Hematopoietic multipotent progenitor cell treated with erythropoietin and hydrocortisone succinate and interleukin-3 and kit ligand, for 15 days (in vitro differentiated cells): ENCODE data around the gene NEU2.
"Not testable (repeated sequence)": the region's sequence is repeated elsewhere in the genome, so short reads cannot be mapped to it uniquely, and the experiment has no call there.

Experiments
- DNase-seq: peaks from one replicate; pipeline ENCODE4 v3.0.0-alpha.2; 2015; ENCODE audit warnings: low spot score

NEU2 gene

DNA sequence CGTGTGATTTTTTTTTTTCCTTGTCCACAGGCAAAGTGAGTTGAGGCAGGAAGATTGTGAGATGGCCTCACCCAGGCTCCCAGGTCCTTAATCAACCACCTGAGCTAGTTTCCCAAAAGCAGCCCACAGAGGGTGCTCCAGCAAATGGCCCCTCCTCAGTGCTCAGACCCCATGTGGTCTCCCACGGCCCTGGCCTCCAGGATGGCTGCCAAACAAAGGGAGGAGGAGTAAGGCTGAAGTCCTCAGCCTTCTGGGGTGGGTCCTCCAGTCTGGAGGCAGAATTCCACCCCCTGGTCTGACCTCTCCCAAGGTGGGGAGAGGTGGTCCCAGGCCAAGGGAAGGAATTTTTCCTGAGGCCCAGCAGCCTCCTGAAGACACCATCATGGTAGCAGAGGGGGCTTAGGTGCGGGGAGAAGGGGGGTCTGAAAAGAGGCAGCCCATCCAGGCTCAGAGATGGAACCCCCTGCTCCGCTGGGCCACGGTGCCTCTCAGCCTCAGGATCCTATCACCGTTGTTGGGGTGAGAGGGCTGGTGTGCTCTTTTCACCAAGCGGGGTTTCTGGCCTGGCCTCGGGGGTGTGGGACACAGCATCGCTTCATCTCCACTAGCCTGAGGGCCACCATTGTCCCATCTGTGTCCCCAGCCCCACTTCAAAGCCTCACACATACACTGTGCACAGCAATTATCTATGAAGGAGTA lies 21.8 kb upstream of the NEU2 start:
- DNase-seq: no peak

DNA sequence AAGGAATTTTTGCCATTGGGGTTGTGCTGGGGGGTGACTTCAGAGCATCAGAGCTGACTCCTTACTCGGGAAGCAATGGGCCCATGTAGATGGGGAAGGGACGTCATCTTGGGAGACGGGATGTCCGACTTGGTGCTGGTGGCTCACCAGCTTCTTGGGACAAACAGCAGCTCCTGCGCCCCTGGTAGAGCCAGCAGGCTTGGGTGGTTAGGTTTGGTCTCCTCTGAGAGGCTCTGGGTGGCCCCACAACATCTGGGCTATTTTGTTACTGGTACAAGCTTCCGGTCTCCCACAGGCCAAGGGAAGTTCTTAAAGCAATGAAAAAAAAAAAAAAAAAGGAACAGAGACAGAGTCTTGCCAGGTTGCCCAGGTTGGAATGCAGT lies 21.2 kb upstream of the NEU2 start:
- no peak for DNase-seq

DNA sequence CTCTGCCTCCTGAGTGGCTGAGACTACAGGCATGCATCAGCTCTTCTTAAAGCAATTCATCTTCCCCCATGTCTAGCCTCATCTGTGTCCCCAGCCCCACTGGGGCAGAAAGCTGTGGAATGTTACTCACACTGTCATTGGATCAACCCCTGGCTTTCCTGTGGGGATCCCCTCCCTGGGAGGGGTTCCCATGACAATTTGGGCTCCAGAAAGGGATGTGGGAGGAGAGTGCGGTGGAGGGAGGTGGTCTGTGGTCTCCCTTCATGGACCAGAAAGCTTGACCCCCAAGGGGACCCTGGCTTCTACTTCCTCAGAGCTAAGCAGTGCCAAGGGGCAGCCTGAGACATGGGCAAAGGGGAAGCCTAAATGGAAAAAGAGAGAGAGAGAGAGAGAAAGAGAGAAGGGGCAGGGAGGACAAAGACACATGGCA lies 20.8 kb upstream of the NEU2 start:
- no peak for DNase-seq

DNA sequence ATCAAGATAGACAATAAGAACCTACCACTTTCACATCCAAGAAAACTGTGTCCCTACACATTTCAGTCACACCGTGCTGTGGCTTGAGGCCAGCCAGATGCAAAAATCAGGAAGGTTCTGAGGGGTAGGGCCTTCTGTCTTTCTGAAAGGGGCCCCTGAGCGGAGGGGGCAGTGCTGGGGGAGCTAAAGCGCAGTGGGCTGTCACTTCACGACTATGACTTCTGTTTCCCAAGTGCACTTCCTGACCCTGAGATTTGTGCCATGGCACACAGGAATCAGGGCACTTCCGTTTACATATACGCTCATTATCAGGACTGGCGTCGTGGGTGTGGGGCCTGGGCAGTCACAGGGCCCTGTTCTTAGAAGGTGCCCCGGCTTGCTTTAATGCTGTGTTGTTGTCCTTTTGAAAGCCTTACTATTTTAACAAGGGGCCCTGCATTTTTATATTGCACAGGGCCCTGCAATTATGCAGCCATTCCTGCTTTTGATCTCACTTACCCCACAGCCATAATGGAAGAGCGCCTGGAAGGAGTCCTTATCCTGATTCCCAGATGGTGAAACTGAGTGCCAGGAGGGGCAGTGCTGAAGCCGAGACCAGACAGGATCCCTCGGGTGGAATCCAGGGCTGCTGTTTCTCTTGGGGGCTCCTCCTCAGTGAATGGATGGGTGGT lies 20.0 kb upstream of the NEU2 start:
- no peak for DNase-seq

DNA sequence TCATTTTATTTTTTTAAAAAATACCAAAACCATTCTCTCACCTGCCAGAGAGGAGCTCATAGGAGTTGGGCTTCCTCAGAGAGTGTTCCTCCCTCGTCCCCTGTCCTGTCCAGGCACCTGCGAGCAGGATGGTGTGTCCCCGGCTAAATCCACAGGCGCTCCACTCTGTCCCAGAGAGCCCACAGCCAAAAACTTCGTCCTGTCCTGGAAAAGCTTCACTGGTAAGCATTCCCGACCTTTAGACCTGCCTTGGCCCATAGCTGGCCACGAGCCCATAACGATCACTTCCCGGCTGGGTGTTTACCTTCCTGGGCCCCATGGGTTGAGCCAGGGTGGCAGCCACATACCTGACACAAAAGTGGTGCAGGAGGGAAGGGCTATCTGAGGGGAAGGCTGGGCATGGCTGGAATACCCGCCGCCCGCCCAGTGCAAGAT lies 19.4 kb upstream of the NEU2 start, which contains the start of gene NGEF:
Gene NGEF (minus strand): TSS at position 230 of the 435 bp plus-strand sequence. CDS start 38,366 bp downstream, outside the sequence.
- no peak for DNase-seq

DNA sequence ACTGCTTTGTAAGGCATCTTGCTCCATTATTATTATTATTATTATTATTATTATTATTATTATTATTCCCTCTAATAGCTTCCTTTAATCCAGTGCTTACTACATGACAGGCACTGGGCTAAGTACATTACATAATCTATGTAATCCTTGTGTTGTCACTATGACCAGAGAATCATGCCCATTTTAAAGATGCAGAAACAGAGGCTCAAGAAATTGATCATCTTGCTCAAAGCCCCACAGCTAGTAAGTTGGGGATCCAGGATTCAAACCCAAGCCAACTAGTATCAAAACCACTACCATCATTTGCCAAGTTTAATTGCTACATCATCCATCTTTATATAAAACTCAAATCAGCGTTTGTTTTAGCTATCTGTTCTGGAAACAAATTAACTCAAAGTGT lies 18.8 kb upstream of the NEU2 start:
- DNase-seq: no peak

DNA sequence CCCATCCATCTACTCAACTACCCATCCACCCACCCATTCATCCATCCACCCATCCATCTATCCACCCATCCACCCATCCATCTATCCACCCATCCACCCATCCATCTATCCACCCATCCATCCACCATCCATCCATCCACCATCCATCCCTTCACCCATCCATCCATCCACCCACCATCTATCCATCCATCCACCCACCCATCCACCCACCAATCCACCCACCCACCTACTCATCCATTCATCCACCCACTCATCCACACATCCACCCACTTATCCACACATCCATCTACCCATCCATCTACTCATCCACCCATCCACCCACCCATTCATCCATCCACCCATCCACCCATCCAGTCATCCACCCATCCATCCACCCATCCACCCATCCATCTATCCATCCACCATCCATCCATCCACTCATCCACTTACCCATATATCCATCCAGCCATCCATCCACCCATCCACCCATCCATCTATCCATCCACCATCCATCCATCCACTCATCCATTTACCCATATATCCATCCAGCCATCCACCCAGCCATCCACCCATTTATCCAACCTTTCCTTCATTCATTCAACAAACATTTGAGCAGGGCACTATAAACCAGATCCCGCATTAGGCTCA lies 17.3 kb upstream of the NEU2 start:
- DNase-seq: no peak

DNA sequence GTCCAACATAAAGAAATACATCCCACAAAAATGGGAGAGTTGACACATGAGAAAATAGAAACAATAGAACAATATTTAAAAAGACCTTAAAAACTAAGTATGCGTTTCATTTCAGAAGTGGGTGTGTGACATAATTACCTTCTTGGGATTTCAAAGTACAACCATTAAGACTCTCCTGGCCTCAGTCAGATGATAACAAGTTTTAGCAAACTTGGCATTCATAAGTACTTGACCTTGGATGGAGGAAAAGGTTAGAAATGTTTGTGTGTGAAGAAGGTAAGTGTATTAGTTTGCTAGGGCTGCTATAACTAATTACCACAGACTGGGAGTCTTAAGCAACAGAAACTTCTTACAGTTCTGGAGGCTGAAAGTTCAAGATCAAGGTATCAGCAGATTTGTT lies 14.5 kb upstream of the NEU2 start:
- DNase-seq: no peak

DNA sequence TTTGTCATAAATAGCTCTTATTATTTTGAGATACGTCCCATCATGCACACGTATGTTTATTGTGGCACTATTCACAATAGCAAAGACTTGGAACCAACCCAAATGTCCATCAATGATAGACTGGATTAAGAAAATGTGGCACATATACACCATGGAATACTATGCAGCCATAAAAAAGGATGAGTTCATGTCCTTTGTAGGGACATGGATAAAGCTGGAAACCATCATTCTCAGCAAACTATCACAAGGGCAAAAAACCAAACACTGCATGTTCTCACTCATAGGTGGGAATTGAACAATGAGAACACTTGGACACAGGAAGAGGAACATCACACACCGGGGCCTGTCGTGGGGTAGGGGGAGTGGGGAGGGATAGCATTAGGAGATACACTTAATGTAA lies 12.9 kb upstream of the NEU2 start:
- not testable (repeated sequence) for DNase-seq

DNA sequence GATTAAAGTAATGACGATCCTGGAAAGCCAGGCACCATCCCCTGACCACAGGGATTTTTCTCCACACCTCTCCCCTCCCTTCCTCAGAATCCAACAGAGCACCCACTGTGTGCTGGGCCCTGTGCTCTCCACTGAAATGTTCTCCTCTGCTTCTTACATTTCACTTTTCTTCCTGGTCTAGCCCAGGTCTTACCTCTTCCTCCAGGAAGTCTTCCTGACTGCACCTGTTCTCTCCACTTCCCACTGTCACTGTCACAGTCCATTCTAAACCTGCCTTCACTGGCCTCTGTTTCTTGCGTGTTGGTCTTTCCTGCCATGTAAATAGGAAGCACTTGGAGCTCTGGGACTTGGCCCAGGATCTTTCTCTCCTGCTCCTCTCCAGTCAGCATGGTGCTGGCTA lies 12.0 kb upstream of the NEU2 start:
- no peak for DNase-seq

DNA sequence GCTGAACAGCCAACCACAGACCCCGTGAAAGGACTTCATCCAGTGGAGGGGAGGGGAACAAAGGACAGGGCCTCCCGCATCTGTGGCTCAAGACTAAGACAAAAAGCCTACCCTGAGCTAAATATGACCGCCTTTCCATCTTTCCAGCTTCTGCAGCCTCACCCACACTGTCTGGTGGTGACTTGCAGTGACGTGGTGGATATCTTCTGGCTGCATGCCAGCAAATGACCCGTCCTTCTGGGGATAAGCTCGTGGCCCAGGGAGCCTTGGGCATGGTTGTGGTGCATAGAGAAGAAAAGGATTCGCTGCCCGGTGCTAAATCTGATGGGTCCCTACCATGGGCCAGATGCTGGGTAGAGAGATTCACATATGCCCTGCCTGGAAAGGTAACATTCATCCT lies 10.7 kb upstream of the NEU2 start:
- DNase-seq: no peak

DNA sequence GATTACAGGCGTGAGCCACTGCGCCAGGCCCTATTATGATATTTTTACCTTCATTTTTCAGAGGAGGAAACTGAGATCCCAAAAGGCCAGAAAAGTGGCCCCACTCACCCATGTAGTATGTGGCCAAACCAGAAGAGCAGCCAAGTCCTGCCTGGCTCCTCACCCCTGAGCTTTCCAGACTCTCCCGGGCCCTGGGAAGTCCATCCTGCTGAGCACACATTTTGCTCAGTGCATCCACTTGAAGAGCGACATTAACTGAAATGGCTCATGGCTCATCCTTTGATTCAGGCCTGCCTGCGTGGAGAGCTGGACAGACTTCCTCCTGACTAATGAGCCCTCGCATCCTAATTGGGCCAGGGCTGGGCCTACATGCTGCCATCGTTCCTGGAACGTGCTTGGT lies 9.9 kb upstream of the NEU2 start:
- no peak for DNase-seq

DNA sequence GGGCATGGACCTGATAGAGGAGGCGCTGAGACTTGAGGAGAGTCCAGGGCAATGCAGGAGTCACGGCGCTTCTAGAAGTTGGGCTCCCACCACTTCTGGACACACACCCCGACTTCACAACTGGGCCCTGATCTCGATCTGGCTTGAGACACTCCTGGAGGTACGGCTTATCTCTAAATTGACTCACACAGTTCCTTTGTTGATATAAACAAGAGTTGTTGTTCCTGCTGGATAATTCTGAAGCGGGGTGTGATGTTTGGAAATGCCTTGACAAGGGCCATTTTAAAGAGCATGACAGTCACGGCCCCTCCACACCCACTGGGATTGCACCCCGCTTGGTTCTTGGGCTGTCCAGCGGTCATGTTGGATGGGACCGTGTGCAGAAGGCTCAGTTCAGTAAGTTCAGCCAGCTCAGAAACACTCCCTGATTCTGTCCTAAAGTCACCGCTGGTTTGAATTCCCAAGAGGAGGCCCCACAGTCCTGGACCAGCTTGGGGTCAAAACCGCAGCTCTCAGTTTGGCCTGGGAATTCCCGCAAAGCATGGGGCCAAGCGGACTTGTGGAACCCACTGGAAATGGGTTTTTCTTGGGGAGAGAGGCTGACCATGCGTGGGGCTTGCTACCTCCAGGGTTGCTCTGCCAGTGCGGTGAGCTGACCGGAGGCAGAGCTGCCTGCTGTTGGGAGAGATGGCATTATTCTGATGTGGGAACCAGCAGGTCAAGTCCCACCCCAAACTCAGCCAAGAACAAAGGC lies 9.3 kb upstream of the NEU2 start:
- no peak for DNase-seq

DNA sequence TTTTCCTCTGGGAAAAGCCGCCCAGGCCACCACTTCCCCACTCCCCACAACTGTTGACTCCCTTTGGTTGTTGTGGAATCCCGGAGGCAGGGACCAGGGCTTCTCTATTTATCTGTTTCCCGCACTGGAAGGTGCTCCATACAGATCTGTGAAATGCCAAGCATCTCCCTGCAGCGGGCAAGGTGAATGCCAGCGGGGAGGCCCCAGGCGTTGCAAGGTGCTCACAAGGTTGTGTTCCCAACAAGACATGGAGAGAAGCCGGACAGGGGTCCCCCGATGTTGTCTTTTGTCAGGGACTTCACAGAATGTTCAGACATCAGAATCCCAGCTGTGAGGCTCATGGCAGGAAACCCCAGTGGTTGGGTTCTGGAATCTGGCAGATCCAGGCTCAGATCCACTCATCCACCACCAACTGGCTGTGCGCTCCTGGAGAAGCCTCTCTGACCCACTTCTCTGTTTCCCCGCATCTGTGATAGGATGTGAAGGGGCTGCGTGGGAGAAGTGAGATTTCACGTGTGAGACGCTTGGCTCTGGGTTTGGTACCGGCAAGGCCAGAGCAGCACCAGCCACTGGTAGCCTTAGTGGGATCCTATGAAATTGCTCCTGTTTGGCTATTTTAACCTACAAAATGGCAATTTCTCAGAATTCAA lies 8.6 kb upstream of the NEU2 start:
- DNase-seq: no peak

DNA sequence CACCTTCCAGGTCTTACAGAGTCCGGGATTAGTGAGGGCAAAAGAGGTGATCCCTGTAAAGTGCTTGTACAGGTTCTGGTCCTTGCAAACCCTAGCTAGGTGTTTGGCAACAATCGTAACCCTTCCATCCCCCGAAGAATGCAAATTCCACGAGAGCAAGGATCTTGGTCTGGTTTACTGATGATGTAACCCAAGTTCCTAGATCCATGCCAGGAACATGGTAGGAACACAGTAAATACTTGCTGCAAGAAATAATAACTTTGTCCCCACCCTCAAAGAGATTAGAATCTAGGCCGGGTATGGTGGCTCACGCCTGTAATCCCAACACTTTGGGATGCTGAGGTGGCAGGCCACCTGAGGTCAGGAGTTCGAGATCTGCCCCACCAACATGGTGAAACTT lies 6.8 kb upstream of the NEU2 start:
- no peak for DNase-seq

DNA sequence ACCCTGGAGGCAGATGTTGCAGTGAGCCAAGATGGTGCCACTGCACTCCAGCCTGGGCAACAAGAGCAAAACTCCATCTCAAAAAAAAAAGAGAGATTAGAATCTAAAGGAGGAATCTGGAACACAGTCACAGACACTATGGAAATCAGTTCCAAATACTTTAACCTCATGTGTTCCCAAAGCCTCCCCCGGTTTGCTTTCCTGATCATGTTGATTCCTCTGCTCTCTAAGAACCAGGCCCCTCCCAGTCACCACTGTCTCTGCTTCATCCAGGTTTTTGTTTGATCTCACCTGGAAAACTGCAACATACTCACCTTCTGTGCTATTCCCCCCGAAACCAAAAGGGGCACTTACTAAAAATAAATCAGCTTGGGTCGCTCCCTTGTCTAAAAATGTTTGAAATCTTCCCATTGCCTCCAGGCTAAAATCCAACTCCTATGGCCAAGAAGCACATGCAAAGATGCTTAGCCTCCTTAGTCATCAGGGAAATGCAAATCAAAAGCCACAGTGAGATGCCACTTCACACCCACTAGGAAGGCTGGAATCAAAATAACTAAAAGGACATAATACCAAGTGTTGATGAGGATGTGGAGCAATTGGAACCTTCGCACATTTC lies 6.2 kb upstream of the NEU2 start:
- no peak for DNase-seq

DNA sequence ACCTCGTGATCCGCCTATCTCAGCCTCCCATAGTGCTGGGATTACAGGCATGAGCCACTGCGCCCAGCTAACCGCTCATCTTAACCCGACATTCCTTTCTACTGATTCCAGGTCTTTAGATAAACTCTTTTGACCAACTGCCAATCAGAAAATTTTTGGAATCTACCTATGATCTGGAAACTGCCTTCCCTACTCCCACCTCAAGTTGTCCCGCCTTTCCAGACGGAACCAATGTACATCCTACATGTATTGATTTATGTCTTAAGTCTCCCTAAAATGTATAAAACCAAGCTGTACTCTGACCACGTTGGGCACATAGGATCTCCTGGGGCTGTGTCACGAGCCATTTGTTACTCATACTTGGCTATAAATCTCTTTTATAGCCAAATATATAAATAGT lies 3.2 kb upstream of the NEU2 start:
- no peak for DNase-seq

DNA sequence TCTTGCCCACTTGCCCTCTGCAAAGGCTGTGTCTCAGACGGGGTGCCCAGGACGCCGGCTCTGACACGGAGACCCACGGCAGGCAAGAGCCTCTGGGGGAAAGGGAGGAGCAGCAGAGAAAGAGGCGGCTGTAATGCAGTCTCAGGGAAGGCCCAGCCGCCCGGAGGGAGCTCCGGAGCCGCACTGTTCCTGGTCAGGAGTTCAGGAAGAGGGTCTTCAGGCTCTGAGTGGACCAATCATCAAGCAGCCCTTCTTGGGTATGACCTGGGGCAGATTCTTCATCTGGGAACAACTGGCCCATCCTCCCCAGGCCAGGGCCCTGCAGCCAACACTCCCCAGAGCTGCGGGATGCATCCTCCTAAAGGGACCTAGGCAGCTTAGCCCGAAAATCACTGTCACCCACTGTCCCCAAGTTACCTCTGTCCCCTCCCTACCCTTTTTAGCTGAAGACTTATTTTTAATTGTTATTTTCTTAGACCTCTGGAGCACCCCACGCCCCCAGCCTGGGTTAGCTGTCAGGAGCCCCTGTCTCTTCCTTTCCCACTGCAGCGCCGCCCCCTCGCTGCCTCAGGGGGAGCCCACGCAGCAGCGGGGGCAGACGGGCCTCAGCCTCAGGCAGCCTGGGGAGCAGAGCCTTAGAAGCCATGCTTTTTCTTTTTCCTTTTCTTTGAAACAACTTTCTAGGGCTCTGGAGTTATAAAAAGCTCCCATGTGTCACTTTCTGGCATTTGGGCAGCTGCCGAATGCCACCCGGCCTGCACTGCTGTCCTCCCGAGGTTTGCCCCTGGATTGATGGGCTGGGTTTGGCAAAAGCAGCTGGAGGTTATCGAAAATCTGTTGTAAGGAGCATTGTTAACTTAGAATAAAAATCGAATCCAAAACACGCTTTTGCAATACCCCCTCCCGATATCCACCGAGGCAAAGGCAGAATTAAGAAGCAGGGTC lies 644 bp upstream of the NEU2 start:
- no peak for DNase-seq

DNA sequence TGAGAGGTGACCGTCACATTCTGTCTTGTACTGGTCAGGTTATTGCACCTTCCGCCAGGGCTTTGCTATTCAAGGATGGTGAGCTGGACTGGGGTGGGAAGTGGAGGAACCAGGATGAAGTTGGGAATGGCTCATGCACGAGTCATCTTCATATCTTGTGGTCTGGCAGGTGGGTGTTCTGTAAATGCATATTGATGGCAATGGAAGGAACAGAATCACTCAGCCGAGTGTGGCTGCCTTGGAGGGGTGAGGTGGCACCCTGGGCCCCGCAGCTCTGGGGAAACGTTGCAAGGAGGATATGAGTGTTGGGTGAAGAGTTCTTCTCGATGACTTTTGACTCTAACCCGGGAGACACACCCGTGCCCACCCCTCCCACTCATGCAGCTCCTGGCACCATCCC lies 1.2 kb downstream of the NEU2 start:
- DNase-seq: no peak

DNA sequence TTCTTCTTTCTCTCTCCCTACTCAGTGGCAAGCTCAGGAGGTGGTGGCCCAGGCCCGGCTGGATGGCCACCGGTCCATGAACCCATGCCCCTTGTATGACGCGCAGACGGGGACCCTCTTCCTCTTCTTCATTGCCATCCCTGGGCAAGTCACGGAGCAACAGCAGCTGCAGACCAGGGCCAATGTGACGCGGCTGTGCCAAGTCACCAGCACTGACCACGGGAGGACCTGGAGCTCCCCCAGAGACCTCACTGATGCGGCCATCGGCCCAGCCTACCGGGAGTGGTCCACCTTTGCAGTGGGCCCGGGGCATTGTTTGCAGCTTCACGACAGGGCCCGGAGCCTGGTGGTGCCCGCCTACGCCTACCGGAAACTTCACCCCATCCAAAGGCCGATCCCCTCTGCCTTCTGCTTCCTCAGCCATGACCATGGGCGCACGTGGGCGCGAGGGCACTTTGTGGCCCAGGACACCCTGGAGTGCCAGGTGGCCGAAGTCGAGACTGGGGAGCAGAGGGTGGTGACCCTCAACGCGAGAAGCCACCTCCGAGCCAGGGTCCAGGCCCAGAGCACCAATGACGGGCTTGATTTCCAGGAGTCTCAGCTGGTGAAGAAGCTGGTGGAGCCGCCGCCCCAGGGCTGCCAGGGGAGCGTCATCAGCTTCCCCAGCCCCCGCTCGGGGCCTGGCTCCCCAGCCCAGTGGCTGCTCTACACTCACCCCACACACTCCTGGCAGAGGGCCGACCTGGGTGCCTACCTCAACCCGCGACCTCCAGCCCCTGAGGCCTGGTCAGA lies 1.8 kb downstream of the NEU2 start:
- no peak for DNase-seq
